ENCODE data around the gene BOLA3.
A peak's percentile ranks its signal among the peaks of the same experiment; 100 is the strongest.
"Not testable (repeated sequence)": the region's sequence is repeated elsewhere in the genome, so short reads cannot be mapped to it uniquely, and the experiment has no call there.

Gene BOLA3, protein sequence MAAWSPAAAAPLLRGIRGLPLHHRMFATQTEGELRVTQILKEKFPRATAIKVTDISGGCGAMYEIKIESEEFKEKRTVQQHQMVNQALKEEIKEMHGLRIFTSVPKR

DNA sequence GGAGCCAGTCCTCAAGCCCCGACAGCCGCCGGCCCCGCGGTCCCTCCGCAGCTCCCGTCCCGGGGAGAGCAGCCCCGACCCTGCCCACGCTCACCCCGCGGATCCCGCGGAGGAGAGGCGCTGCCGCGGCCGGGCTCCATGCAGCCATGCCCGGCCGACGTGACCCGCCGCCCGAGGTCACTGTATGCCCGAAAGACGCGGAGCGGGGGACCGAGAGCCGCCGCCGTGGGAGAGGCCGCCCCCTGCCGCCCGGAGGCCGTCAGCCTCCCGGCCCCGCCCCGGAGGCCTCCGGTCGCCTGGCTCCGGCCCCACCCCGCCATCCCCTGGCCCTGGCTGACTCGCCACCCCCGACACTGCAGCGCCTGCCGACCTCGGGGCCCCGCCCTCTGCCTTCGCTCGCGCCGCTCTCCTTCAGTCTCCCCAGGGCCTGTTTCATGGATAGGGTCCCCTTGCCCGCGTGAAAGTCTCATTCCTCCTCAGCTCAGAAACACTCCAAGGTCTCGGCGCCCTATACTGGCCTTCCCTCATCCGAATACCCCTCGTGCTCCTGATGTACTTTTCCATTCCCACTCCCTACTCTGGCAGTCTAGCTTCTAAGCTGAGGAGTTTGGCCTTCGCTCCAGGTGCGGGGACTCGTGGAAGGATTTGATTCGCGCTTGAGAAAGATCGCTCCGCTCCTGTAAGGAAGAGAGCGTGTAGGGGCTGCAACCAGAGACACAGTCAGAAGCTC, at the start of gene BOLA3:
TSS of gene BOLA3 (minus strand) at position 186 of the 730 bp plus-strand sequence. CDS start at position 148, 38 bp downstream.
- DNase-seq, result peak; percentile 84

DNA sequence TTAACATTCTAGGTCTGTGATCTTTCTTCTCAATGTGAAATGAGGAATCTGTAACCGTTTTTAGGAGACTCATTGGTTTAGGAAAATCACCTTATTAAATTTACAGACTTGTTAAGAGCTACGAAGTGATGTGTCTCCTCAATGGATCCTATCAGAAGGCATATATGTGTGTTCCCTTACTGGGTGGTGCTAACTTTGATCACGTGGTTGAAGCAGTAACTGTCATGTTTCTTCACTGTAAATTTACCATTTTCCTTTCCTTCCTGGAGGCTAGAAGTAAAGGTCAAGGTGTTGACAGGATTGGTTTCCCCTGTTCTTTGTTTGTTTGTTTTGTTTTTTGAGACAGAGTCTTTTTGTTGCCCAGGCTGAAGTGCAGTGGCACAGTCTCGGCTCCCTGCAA, 49.3 kb upstream of the BOLA3 start:
- DNase-seq, result no peak

DNA sequence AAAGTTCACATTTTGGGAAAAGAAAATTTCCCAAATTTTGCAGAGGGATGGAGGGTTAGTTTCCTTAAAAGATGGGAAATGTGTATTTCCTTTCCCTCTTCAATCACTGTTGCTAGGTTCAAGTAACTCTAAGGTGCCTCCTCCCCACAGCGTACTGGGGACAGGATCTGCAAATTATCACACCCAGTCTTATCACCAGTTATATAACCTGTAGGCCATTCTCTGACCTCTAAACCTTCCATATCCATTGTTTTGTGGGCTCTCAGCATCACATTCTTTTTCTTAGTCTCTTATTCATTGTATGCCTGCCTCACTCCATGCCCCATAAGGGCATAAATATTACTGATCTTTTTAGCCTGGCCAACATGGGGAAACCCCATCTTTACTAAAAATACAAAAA, 47.1 kb upstream of the BOLA3 start:
- no peak for DNase-seq

DNA sequence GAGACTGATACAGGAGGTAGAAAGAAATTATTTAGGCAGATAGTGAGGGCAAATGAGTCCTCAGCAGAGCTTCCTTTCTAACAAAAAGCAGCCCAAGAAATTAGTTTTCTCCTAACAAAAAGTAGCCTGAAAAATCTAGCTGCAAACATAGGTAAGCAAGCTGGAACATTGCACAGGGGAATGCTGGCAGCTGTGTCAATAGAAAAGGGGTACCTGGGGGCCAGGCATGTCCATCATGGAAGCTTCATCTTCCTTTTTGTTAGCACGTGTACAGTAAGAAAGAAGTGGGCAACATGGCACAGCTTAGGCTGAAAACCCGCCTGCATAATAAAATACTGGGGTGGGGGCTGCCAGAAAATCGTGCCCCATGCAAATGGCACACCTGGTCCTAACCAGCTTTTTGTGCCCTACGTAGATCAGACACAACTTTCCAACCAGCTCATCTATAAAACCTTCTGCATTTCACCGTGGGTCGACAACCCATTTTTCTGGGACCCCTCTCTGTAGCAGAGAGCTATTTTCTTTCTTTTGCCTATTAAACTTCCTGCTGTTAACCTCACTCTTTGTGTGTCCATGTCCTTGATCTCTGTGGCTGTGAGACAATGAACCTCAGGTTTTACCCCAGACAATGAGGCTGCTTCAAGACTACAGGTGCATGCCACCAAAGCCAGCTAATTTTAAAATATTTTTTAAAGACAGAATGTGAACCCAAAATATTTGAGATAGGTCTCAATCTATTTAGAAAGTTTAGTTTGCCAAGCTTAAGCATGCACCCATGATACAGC, 44.1 kb upstream of the BOLA3 start:
- no peak for DNase-seq

DNA sequence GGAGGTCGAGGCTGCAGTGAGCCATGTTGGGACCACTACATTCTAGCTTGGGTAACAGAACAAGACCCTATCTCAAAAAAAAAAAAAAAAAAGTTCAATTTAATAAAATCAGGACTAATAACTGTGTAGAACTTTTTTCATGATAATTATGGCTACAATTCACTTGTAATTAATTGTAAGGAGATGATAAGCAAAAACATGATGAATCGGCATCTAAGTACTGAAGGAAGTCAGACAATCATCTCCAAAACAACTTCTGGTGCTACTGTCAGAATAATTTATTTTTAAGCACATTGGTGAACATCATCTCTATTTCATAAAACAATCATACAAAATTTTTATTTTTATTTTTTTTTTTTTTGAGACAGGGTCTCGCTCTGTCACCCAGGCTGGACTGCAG, 41.0 kb upstream of the BOLA3 start:
- DNase-seq, result no peak

DNA sequence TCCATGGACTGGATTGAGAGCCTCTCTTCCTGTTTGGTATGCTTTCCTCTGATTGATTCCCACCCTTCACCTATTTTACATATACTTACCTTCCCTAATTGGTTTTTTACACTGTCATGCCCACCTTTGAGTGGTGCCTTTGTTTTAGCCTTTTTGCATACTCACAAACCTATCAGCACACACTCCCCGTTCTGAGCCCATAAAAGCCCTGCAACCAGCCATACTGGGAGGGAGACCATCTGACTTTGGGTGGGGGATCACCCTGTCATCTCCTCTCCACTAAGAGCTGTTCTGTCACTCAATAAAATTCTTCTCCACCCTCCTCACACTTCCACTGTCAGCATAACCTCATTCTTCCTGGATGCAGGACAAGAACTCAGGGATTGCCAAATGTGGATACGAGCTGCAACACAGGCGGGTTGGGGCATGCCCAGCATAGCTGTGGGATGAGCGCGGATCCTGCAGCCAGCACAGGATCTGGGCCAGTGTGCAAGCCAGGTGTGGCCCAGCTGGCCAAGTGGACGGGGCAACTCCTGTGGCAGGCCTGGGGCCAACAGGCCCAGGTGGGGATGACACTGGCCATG, 40.4 kb upstream of the BOLA3 start:
- no peak for DNase-seq

DNA sequence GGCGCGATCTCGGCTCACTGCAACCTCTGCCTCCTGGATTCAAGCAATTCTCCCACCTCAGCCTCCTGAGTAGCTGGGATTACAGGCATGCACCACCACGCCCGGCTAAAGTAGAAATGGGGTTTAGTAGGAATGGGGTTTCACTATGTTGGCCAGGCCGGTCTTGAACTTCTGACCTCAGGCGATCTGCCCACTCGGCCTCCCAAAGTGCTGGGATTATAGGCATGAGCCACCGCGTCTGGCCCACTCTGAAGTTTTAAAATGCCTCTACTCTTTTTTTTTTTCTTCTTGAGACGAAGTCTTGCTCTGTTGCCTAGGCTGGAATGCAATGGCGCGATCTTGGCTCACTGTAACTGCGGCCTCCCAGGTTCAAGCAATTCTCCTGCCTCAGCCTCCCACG, 39.0 kb upstream of the BOLA3 start:
- DNase-seq, result not testable (repeated sequence)

DNA sequence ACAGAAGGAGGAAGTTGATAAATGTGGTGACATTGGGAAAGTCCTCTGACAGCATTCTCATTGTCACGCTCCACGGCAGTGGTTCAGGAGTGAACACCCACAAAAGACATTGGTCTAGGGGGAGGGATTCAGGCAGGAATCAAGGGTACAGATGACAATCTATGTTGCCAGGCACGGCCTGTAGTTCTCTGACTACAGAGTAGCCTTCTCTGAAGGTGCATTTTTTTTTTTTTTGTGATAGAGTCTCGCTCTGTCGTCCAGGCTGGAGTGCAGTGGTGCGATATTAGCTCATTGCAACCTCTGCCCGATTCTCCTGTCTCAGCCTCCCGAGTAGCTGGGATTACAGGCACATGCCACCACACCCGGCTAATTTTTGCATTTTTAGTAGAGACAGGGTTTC, 38.3 kb upstream of the BOLA3 start:
- DNase-seq, result peak; percentile 60

DNA sequence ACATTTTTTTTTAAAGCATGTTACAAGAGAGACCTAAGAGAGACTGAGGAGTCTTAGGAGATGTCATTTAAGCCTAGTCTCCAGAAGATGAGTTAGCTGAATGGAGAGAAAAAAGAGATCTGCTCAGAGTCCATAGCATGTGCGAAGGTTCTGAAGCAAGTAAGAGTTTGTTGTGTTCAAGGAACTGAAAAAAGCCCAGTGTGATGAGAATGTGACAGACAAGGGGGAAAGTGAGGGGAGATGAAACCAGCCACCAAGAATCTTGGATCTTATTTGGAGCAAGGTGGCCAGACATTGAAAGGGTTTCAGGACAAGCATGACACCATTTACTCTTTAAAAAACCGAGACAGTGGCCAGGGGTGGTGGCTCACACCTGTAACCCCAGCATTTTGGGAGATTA, 36.2 kb upstream of the BOLA3 start:
- DNase-seq, result no peak

DNA sequence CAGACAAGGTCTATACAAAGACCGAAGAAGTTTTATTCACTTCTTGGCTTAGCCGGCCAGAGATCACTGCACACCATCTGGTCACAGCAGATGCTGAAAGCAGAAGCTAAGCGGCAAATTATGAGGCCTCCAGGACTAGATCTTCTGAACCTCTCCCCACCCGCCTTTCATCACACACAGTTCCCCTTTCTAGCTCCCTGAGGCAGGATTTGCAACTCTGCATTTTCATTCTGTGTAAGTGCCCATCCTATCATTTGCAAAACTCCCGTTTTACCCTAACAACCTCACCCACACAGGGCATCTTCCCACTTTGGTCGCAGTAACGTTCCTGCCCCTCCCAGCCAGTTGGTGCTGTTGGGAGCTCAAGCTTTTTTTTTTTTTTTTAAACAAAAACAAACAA, 34.0 kb upstream of the BOLA3 start:
- DNase-seq, result peak; percentile 32

DNA sequence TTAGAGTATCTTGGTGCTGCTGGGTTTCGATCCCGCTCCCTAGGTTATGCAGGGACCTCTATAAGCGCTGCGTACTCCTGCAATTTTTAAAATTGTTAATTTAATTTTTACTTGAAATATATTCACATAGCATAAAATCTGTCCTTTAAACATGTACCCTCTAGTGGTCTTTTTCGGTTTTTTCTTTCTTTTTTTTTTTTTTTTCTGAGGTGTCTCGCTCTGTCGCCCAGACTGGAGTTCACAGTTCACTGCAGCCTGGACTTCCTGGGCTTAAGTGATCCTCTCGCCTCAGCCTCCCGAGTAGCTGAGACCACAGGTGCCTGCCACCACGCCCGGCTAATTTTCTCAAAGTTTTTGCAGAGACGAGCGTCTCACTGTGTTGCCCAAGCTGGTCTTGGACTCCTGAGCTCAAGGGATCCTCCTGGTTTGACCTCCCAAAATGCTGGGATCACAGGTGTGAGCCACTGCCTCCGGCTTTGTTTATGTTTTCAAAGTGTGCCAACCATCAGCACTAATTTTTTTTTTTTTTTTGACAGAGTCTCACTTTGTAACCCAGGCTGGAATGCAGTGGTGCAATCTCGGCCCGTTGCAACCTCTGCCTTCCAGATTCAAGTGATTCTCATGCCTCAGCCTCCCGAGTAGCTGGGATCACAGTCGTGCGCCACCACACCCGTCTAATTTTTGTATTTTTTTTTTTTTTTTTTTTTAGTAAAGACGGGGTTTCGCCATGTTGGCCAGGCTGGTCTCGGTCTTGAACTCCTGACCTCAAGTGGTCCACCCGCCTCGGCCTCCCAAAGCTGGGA, 31.6 kb upstream of the BOLA3 start:
- DNase-seq, result no peak

DNA sequence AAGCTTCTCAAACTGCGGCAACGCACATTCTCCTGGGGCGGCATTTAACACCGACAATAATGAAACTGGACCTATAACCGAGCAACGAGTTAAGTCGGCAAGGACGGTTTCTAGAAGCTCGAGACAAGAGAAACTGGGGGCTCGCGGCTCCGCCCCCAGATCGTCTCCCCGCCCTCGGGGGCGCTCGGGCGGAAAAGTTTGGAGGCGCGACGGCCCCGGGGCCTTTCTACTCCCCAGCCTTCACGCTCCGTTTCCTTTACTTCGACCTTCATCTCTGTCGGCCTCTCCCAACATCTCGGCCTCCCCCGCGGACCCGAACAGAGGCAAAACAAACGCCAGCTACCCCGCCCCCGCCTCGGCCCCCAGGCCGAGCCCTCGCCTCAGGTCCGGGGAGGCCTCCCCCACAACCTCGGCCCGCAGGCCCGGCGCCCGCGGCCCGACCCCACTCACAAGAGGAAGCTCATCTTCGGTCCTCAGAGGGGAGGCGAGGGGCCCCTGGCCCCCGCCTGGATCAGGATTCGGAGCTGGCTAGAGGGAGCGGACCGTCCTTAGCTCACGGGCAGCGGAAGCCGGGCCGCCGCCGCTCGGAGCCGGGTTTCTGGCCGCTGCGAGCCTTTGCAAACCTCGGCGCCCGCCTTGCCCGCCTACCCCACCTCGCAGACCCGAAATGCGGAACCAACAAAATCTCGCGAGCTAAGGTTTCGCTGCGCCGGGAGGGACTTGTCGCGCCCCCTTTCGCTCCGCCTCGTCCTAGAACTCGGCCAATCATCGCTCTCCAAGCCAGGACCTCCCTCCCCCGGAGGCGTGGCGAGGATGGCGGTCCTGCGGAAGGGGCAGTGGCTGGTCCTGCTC, 30.7 kb upstream of the BOLA3 start, which contains the start of gene MOB1A:
TSS of gene MOB1A (minus strand) at position 669 of the 852 bp plus-strand sequence. CDS start at position 464, 205 bp downstream.
- DNase-seq, result peak; percentile 98

DNA sequence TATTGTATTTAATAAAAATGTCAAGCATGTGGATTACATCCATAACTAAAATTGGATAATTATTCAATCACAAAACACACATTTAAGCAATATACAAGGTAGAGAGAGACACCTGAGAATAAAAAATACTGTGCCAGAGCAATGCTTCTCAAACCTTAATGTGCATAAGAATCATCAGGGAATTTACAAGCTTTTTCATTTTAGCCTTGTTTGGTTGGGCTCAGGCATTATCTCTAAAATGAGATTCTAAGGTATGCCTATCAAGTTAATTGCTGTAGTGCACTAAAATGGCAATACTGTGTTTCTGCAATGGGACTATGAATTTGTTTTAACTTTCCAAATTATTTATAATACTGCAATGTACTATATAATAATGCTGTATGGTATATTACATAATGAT, 30.0 kb upstream of the BOLA3 start:
- no peak for DNase-seq

DNA sequence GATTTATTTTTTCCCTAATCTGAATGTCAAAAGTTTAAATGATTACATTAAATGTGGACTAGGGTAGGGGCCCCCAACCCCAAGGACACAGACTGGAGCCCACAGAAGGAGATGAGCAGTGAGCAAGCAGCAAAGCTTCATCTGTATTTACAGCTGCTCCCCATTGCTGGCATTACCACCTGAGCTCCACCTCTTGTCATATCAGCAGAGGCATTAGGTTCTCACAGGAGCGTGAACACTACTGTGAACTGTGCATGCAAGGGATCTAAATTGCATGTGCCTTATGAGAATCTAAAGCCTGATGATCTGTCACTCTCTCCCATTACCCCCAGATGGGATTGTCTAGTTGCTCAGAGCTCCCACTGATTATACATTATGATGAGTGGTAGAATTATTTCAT, 27.2 kb upstream of the BOLA3 start:
- DNase-seq, result no peak

DNA sequence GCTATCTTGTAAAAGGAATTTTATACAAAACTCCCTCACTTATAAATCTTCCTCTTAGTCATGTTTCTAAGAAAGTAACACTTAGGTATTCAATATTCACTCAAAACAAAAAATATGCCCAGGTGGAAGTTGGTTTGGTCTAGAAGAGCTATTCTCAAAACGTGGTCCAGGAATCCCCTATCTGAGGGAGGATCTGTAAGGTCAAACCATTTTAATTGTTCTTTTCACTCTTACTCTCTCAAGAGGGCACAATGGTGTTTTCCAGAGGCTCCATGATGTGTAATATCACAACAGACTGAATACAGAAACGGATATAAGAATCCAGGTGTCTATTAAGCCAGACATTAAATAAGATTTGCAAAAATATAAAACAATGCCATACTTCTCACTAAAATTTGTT, 21.0 kb upstream of the BOLA3 start:
- no peak for DNase-seq

DNA sequence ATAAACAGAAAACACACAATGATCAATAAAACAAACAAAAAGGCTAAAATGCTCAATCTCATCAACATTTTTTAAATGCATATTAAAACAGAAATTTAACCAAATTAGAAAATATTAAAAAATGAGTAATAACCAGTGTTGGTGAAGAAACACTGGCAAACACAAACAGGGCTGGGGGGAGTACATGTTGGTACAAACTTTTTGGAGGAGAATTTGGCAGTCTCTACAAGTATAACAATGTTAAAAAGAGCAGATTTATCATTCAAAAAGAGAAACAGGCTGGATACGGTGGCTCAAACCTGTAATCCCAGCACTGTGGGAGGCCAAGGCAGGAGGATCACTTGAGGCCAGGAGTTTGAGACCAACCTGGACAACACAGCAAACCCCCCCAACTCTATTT, 17.0 kb upstream of the BOLA3 start:
- no peak for DNase-seq

DNA sequence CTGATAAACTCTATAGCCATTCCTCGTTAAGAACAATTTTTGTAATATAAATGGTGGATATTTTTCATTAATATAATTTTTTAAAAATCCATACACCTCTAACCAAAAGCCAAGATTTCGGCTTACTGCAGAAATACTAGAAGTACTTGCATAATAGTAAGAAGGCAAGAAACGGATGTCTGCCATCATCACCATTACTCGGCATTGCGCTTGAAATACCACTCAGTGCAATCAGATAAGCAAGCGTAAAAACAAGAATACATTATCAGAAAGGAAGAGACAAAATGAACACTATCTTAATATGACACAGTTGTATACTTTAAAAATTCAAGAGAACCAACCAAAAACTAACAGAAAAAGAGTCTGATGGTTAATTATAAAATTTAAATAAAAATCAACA, 15.2 kb upstream of the BOLA3 start:
- no peak for DNase-seq

DNA sequence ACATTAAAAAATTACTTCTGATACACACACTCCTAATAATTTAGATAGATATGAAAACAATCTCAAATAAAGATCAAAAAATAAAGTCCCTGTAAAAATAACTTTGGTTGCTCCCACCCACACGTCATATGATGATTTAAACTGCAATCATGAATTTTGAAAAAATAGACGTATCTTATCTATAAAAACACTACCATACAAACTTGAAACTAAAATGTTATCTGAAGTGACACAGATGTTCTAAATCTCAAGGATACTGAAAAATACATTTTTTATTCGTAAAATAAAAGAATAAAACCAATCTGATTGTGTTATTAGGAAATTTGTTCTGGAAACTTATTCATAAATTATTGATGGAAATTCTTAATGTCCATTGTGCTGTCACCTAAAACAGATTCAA, 8.1 kb upstream of the BOLA3 start:
- DNase-seq, result no peak

DNA sequence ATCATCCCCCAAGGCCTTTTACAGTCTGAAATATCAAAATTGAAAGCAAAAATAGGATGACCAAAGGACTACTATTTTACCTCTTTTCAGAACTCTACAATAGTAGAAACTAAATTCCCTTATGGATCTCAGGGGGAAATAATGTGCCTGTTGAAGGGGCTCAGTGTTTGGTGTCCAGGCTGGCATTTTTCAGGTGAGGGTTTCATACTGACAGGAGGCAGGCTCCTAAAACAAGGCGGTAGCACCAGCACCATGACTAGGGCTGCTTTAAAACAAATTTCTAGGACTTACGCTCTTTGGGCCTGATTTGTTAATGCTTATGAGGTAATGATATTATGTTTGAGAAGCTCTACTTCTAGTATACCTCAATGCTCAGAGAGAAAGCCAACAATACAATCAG, 5.2 kb upstream of the BOLA3 start:
- DNase-seq, result no peak

DNA sequence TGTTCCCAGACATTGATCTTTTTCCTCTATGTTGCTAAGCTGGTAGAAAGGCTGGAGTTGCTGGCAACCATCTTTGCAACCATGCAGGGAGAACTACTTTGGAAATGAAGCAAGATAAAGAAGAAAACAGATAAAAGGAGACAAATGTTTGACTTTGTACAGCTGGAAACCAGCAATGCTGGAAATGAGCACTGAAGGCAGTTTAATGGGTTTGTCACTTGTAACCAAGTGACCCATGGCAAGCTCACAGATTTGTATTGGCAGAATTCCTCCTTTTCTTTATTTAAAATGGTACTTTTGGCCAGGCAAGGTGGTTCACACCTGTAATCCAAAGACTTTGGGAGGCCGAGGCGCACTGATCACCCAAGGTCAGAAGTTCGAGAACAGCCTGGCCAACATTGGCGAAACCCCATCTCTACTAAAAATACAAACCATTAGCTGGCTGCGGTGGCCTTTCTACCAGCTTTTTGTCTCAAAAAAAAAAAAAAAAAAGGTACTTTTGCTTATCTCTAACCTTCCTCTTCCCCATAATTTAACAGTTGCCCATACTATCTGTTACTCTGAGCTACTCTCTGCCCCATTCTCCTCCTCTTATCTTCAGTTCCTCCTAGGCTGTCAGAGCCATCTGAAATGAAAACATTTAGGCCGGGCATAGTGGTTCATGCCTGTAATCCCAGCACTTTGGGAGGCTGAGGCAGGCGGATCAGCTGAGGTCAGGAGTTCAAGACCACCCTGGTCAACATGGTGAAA, 2.0 kb upstream of the BOLA3 start:
- DNase-seq, result no peak

DNA sequence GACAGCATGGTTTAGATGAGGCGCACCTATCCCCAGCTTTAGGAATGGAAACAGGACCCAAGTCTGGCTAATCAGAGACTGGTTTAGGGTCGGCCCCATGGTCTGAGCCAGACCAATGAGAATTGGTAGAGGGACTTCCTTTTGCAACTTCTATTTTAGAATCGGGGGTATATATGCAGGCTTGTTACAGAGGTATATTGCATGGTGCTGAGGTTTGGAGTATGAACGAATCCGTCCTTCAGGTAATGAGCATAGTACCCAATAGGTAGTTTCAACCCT, 1.5 kb upstream of the BOLA3 start:
- DNase-seq, result no peak

All from CD4-positive, alpha-beta T cell treated with Interleukin-10 for 1 hour (primary cell).